Renal pelvis (tissue), 4 donors: Measurements from ENCODE around the gene CAMTA1. TPM values are rescaled to one million over a fixed set of nuclear protein-coding genes. Genes with fewer than 3 reads are reported as not detected.

Experiments used
- DNase-seq: peaks from one replicate; pipeline ENCODE4 v3.0.0-alpha.2; 2013
- polyA plus RNA-seq, 3 donors: library from polyadenylated mRNA; unstranded; fragments of 120-200 nt; gene quantifications; one replicate each; pipeline ENCODE4 v1.2.1, GENCODE V29; 2013; ENCODE audit not compliant: insufficient read length in 3 of 3

CAMTA1 gene
- polyA plus RNA-seq, 3 donors, result 72.3 to 83.1 (median 76.0) TPM

- DNase-seq, result peak; percentile 40
Observed at GRCh38 chr1:7669559-7670311, 884.5 kb downstream of the CAMTA1 start.

- no peak for DNase-seq
Observed at GRCh38 chr1:7670334-7671145, 885.3 kb downstream of the CAMTA1 start.

GRCh38 chr1:7671146-7671465, 885.9 kb downstream of the CAMTA1 start:
- DNase-seq, result no peak

- DNase-seq, result no peak
Observed at GRCh38 chr1:7671676-7672075, 886.4 kb downstream of the CAMTA1 start.

GRCh38 chr1:7672864-7673263, 887.6 kb downstream of the CAMTA1 start:
- no peak for DNase-seq

- DNase-seq, result no peak
Observed at GRCh38 chr1:7674972-7675371, 889.7 kb downstream of the CAMTA1 start.

GRCh38 chr1:7675431-7676273, 890.4 kb downstream of the CAMTA1 start:
- DNase-seq, result no peak

GRCh38 chr1:7676274-7676945, 891.2 kb downstream of the CAMTA1 start:
- DNase-seq, result no peak

GRCh38 chr1:7677111-7677510, 891.9 kb downstream of the CAMTA1 start:
- DNase-seq, result no peak

- DNase-seq, result no peak
Observed at GRCh38 chr1:7677815-7678214, 892.6 kb downstream of the CAMTA1 start.

GRCh38 chr1:7678491-7679158, 893.4 kb downstream of the CAMTA1 start:
- no peak for DNase-seq

GRCh38 chr1:7679159-7679872, 894.1 kb downstream of the CAMTA1 start:
- DNase-seq, result no peak

GRCh38 chr1:7679873-7680206, 894.6 kb downstream of the CAMTA1 start:
- no peak for DNase-seq

- DNase-seq, result peak; percentile 72
Observed at GRCh38 chr1:7680207-7680954, 895.1 kb downstream of the CAMTA1 start.

- DNase-seq, result no peak
Observed at GRCh38 chr1:7680955-7681268, 895.7 kb downstream of the CAMTA1 start.

- DNase-seq, result no peak
Observed at GRCh38 chr1:7681401-7681800, 896.1 kb downstream of the CAMTA1 start.

GRCh38 chr1:7683521-7683920, 898.3 kb downstream of the CAMTA1 start:
- no peak for DNase-seq

GRCh38 chr1:7684132-7684531, 898.9 kb downstream of the CAMTA1 start:
- no peak for DNase-seq

- DNase-seq, result no peak
Observed at GRCh38 chr1:7684861-7685635, 899.8 kb downstream of the CAMTA1 start.
